ENCODE results near the gene MAGI2. TPM values are rescaled to one million over a fixed set of nuclear protein-coding genes. Genes with fewer than 3 reads are reported as not detected.

Gene MAGI2
- total RNA-seq, 4 donors from 2014 or later, result 0.90 to 2.4 (median 0.99) TPM

DNA sequence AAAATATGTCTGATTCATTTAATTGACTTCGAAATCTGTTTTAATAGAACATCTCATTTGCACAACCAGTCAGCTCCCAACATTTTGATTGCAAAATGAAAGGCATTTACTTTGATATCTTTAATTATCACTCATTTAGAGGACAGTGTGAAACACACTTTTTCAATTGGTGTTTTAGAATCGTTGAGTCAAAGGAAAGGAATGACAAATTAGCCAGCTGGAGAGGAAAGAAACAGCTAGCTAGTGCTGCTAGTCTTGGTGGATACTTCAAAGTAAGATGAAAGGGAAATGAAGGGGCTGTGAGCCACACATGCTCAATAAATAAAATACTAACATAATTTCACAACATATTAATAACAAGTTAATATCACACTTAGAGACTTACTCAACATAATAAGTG, 1084.7 kb downstream of the MAGI2 start:
- intact Hi-C loops (cut with DNase I; ENCODE audit: low total_unique reads), result no loop called here
- no peak for ATAC-seq
- Histone ChIP-seq H3K27ac (no peak overlapping the region), H3K27me3 (no peaks in the 10 kb centered on the region), H3K36me3 (no peaks in the 10 kb centered on the region), H3K9me3 (no peaks in the 10 kb centered on the region), H3K4me1 (no peaks in the 10 kb centered on the region), H3K4me3 (no peak overlapping the region)
- no peak for DNase-seq
- in situ Hi-C loops (cut with MboI; ENCODE audit: low sequenced_read_pairs in 4 of 4), result no loop called here
- TF ChIP-seq, protein P1, sequence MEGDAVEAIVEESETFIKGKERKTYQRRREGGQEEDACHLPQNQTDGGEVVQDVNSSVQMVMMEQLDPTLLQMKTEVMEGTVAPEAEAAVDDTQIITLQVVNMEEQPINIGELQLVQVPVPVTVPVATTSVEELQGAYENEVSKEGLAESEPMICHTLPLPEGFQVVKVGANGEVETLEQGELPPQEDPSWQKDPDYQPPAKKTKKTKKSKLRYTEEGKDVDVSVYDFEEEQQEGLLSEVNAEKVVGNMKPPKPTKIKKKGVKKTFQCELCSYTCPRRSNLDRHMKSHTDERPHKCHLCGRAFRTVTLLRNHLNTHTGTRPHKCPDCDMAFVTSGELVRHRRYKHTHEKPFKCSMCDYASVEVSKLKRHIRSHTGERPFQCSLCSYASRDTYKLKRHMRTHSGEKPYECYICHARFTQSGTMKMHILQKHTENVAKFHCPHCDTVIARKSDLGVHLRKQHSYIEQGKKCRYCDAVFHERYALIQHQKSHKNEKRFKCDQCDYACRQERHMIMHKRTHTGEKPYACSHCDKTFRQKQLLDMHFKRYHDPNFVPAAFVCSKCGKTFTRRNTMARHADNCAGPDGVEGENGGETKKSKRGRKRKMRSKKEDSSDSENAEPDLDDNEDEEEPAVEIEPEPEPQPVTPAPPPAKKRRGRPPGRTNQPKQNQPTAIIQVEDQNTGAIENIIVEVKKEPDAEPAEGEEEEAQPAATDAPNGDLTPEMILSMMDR (IDR thresholded peaks at IDR 0.05 in 4 of 5, conservative IDR thresholded peaks at IDR 0.05 in 1 of 5), result no peak
- no peak for TF ChIP-seq POLR2A (IDR thresholded peaks at IDR 0.05)

DNA sequence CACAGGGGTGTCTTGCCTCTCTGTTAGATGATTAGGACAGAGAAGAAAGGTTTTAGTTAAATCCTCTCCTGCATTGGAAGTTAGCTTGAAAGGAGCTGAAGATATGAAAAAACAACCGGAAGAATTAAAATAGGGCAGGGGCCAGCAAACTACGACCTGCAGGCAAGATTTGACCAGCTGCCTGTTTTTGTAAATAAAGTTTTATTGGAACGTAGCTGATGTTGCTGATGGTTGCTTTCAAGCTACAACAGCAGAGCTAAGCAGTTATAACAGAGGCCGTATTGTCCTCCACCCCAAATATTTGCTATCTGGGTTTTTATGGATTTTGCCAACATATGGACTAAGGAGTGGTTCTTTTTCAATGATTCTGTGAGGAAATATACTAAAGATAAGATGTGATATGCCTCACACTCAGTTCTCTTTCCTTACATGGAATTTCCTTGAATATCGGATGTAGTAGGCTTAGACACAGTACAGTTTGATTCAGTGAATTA, 1086.1 kb downstream of the MAGI2 start:
- Histone ChIP-seq H3K9me3 (no peaks in the 10 kb centered on the region), H3K27ac (no peak overlapping the region), H3K27me3 (no peaks in the 10 kb centered on the region), H3K4me1 (no peaks in the 10 kb centered on the region), H3K4me3 (no peak overlapping the region), H3K36me3 (no peaks in the 10 kb centered on the region)
- in situ Hi-C loops (cut with MboI; ENCODE audit: low sequenced_read_pairs in 4 of 4), result no loop called here
- no peak for TF ChIP-seq POLR2A (IDR thresholded peaks at IDR 0.05)
- TF ChIP-seq, protein P1 (IDR thresholded peaks at IDR 0.05 in 4 of 5, conservative IDR thresholded peaks at IDR 0.05 in 1 of 5), result no peak
- no peak for DNase-seq
- intact Hi-C loops (cut with DNase I; ENCODE audit: low total_unique reads), result no loop called here
- no peak for ATAC-seq

DNA sequence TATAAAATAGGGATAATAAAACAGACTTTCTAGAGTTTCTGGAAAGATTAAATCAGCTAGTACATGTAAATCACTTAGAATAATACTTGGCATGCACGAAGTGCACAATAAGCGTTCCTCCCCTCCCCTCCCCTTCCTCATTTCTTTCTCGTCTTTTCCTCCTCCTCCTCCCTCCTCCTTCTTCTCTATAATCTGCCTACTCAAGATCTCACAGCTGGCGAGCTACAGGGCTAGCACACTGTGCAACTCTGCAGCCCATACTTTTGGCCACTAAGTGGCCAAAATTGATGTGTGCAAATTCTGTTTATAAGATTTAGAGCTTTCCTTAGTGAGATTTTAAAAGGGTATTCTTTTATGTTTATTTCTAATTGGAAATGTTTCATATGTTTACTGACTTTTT, 1089.6 kb downstream of the MAGI2 start:
- TF ChIP-seq, protein P1 (IDR thresholded peaks at IDR 0.05 in 4 of 5, conservative IDR thresholded peaks at IDR 0.05 in 1 of 5), result no peak
- TF ChIP-seq POLR2A (IDR thresholded peaks at IDR 0.05), result no peak
- no peak overlapping the region for H3K4me3 ChIP-seq
- intact Hi-C loops (cut with DNase I; ENCODE audit: low total_unique reads), result no loop called here
- in situ Hi-C loops (cut with MboI; ENCODE audit: low sequenced_read_pairs in 4 of 4), result no loop called here
- H3K9me3 ChIP-seq, result no peaks in the 10 kb centered on the region
- ATAC-seq (no peak), DNase-seq (no peak)
- H3K27me3 ChIP-seq, result no peaks in the 10 kb centered on the region
- H3K27ac ChIP-seq, result no peak overlapping the region
- H3K4me1 ChIP-seq, result no peaks in the 10 kb centered on the region
- H3K36me3 ChIP-seq, result no peaks in the 10 kb centered on the region

DNA sequence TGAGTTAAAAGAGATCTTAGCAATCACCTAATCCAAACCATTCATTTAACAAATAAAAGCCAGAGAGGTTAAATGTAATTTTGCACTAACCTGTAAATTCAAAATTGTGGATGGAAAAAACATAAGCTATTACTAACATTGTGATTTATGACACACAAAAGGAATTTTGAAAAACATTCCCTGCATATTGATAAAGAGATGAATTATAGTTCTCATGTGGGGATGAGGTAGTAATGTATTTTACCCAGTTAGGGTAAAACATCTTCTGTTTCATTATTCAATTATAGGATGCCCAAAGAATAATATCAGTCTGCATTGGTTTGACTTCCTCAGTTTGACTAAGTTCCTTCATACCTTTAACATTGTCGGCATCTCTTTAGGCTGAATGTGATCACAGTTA, 1093.6 kb downstream of the MAGI2 start:
- in situ Hi-C loops (cut with MboI; ENCODE audit: low sequenced_read_pairs in 4 of 4) (no loop called here), intact Hi-C loops (cut with DNase I; ENCODE audit: low total_unique reads) (no loop called here)
- Histone ChIP-seq H3K36me3 (no peaks in the 10 kb centered on the region), H3K4me3 (no peak overlapping the region), H3K9me3 (no peaks in the 10 kb centered on the region), H3K4me1 (no peaks in the 10 kb centered on the region), H3K27ac (no peak overlapping the region), H3K27me3 (no peaks in the 10 kb centered on the region)
- no peak for TF ChIP-seq POLR2A (IDR thresholded peaks at IDR 0.05)
- TF ChIP-seq, protein P1 (IDR thresholded peaks at IDR 0.05 in 4 of 5, conservative IDR thresholded peaks at IDR 0.05 in 1 of 5), result no peak
- ATAC-seq, result no peak
- no peak for DNase-seq

DNA sequence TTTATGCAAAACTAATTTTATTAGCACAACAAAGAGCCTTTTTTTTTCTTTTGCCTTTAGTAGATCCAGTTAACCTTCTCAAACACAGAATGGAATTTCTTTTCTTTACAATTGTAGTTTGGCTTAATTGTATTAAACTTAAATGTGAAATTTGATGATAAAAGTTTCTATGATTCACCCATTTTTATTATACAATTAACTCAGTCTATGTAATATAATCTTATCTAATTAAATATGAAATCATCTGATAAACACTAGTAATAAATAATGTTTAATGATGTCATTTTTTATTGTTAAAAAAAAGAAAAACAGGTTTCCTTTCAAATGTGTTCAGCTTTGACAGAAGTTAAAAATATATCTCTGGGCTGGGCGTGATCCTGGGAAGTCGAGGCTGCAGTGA, 1095.8 kb downstream of the MAGI2 start:
- TF ChIP-seq POLR2A (IDR thresholded peaks at IDR 0.05), result no peak
- TF ChIP-seq, protein P1 (IDR thresholded peaks at IDR 0.05 in 4 of 5, conservative IDR thresholded peaks at IDR 0.05 in 1 of 5), result no peak
- intact Hi-C loops (cut with DNase I; ENCODE audit: low total_unique reads), result no loop called here
- Histone ChIP-seq H3K4me3 (no peak overlapping the region), H3K36me3 (no peaks in the 10 kb centered on the region), H3K9me3 (no peaks in the 10 kb centered on the region), H3K4me1 (no peaks in the 10 kb centered on the region), H3K27ac (no peak overlapping the region), H3K27me3 (no peaks in the 10 kb centered on the region)
- DNase-seq, result no peak
- ATAC-seq, result no peak
- in situ Hi-C loops (cut with MboI; ENCODE audit: low sequenced_read_pairs in 4 of 4), result no loop called here
